HS-5 (cell line): ENCODE results near the gene CPZ.

Experiments used
- DNase-seq: peaks from one replicate; pipeline ENCODE4 v3.0.0-alpha.2; 2012; ENCODE audit warnings: low read depth

CPZ gene

GRCh38 chr4:8595237-8596087 is 2.9 kb downstream of the CPZ start:
- no peak for DNase-seq

- no peak for DNase-seq
Measured at GRCh38 chr4:8596891-8597290, 4.3 kb downstream of the CPZ start.

GRCh38 chr4:8597319-8597718 is 4.8 kb downstream of the CPZ start:
- DNase-seq, result no peak

GRCh38 chr4:8597791-8598190 is 5.2 kb downstream of the CPZ start:
- no peak for DNase-seq

DNA sequence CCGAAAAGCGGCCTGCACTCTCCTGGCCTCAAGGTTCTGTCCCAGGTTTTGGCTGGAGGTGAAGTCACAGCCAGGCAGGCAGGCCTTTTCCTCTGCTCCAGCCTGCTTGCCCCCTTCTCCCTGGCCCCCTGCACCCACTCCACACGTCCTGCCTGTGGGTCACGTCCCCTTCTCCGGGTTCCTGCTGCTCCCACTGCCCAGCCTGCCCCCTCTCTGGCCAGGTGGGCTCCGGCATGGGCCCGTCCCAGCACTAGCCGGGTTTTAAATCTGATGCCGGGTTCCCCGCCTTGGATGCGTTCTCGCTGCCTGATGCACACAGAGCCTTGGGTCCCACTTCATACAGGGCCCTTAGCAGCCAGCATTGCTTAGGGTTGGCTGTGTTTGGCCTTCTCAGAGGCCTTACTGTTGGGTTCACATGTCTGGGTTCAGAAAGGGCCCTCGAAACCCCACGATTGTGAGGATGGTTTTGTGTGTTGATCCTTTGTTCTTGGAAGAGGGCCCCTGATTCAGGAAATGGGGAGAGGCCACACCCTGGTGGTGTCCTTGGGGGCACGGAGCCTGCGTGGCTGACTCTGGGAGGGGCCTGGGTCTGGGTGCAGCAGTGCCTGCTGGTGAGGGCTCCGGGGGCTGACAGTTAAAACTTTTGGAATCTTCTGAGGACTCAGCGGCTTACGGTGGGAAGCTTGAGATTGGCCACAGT is 6.0 kb downstream of the CPZ start:
- no peak for DNase-seq

DNA sequence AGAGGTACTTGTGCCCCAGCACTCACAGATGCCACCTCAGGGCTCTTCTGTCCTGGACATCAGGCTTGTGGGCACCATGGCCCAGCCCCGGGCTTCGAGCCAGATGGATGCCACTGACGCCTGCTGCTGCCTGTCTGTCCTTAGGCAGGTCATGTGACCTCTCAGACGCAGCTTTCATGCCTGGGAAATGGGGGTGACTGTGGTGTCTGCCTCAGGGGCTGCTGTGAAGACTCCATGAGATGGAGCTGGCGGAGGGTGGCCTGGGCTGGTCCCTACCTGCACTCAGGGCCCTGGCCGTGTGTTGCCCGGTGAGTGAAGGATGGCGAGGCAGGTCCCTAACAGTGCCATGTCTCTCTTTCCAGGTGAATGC is 6.5 kb downstream of the CPZ start:
- DNase-seq, result no peak

DNA sequence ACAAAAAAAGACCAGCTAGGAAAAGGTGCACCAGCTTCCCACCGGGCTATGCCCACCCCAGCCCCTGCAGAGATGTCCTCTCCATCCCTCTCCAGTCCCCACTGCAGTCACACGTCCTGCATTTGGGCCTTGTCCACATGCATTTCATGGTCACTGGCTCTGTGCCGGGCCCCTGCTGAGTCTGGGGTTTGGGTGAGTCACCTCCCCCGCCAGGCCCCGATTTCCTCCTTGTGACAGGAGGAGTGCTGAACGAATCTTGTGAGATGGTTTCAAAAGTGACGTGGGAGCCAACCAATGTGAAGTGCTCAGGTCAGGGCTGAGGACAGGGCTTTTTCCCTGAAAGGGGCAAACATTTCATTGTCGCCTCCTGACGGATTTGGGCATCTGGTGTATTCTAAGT is 7.1 kb downstream of the CPZ start:
- peak; percentile 50 for DNase-seq

DNA sequence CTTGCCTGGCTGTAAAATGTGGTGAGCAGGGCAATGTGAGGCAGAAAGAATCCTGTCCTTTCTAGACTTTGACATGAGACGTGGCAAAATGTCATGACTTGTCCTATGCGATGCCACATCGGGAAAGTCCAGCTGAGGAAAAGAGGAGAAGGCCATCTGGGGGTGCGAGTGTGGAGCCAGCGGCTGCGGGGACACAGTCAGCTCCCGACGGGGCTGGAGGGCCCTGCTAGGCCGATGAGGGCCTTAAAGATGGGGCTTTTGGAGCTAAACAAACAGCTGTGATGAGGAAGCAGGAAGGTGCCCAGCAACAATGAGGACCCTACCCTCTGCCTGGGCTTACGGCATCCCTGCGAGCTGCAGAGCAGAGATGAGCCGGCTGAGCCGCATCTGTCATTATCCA is 7.7 kb downstream of the CPZ start:
- DNase-seq, result no peak

GRCh38 chr4:8600686-8601085 is 8.1 kb downstream of the CPZ start:
- DNase-seq, result no peak

- no peak for DNase-seq
Measured at GRCh38 chr4:8601086-8601485, 8.5 kb downstream of the CPZ start.

DNA sequence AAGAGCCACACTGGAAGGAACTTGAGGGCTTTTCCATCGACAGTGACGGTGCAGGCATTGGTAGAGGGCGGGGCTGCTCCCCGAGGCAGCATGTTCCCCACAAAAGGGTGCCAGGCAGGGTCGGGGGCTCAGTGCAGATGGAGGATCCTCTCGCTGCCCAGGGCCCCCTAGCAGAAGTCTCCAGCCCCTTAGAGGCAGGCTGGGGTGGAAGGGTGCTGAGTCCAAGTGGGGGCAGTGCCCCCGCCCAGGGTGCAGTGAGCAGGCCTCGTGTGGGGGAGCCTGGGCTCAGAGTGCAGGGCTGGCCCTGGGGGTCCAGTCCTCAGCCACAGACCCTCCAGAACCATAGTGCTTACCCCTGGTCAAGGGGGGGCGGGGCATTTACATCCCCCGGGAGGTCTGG is 9.0 kb downstream of the CPZ start:
- DNase-seq, result no peak

DNA sequence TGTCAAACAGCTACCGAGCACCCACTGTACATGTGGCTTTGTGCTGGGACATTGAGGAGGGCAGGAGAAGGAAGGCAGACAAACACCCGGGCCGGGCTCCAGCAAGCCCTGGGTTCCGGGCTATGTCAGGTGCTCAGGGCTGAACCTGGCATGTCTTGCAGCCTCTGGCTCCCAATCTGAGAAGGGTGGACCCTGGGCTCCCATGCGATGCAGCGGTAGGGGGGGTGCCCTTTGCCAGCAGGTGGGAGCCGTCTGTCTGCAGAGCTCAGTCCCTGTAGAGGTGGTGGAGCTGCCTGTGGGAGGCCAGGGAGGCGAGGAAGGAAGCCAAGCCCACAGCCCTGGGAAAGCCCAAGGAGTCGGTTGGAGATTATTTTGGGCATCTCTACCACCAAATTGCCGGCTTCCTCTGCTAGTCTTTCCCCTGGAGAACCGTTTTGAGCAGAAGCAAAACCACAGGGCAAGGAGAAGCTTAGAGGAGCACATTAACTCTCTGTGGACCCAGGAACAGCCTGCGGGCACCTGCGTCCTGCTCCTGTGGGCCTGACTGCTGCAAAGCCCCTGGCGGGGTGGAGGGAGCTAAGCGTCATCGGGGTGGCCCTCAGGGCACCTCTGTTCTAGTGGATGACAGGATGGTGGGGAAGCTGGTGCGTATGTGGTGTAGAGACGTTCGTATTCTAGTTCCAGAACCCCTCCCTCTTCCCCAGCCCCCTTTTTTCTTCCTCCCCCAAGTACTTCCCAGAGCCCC is 10.3 kb downstream of the CPZ start:
- DNase-seq, result no peak

DNA sequence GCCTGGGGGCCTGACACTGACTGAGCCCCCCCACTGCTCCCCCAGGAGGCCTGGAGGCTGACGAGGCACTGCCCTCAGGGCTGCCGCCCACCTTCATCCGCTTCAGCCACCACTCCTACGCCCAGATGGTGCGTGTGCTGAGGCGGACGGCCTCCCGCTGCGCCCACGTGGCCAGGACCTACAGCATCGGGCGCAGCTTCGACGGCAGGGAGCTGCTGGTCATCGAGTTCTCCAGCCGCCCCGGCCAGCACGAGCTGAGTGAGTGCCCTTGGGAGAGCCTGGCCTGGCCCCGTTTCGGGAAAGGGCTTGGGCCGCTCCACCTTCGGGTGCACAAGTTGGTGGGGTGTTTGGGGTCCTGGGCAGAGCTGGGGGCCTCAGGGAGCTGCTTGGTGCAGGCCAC is 11.4 kb downstream of the CPZ start:
- no peak for DNase-seq

GRCh38 chr4:8605289-8605688 is 12.7 kb downstream of the CPZ start:
- no peak for DNase-seq

DNA sequence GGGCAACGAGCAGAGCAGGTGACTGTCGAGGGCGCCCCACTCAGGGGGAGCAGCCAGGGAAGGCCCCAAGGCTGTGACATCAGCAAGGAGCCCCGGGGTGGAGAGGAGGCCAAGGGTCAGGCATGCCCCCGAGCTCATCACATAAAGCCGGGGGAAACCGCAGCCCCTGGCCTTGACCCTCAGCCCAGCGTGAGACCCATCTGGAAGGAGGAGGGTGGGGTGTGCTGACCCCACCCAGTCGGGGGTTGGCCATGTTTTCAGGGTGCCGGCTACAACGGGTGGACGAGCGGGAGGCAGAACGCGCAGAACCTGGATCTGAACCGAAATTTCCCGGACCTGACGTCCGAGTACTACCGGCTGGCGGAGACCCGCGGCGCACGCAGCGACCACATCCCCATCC is 13.9 kb downstream of the CPZ start:
- no peak for DNase-seq

DNA sequence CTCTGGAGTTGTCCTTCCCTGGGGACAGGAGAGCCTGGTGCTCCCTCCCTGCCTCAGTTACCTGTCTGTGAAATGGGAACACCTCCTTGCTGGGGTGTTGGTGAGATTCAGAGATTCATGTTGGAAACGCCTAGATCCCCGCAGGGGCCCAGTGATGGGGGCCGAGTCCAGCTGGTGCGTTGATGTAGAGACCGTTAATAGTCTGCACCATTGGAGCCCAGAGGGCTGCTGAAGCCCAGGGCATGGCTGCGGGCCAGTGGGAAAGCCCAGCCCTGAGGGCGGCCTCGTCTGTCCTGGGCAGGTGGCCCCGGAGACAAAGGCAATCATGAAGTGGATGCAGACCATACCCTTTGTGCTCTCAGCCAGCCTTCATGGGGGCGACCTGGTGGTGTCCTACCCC is 14.4 kb downstream of the CPZ start:
- DNase-seq, result no peak

DNA sequence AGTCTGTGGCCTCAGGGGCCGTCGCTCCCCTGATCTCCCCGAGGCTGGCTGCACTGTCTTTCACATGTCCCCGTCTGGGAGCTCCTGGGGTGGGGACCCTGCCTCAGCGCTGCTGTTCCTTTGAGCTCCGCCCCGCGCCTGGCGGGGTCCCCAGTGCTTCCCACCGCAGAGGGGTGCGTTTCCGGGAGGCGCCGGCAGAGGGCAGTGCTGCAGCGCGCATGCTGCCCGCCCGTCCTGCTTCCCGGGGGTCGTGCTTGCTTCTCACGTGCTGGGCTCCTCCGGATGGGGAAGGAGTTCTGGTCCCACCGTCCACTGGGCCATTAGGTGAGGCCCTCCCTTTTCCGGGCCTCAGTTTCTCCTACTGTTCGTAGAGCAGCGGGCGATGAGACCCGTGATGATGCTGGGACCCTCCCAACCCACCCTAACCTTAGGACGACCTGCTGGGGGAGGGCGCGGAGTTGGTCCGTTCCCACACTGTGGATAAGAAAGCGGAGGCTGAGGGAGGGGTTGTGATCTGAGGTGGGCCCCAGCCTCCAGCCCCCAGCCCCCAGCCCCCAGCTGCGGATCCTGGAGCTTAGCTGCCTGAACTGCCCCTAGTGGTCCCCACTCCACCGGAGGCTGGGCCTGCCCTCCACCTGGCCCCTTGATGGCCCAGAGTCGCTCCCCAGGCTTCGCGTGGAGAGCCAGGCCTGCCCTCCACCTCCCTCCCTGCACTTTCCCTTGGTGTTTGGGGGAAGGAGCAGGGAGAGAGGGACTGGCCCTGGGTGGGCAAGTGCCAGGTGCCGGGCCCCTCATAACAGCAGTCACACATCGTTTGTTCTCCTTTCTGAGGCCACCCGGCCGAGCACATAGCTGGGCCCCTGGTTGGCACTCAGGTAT is 15.3 kb downstream of the CPZ start:
- DNase-seq, result no peak

DNA sequence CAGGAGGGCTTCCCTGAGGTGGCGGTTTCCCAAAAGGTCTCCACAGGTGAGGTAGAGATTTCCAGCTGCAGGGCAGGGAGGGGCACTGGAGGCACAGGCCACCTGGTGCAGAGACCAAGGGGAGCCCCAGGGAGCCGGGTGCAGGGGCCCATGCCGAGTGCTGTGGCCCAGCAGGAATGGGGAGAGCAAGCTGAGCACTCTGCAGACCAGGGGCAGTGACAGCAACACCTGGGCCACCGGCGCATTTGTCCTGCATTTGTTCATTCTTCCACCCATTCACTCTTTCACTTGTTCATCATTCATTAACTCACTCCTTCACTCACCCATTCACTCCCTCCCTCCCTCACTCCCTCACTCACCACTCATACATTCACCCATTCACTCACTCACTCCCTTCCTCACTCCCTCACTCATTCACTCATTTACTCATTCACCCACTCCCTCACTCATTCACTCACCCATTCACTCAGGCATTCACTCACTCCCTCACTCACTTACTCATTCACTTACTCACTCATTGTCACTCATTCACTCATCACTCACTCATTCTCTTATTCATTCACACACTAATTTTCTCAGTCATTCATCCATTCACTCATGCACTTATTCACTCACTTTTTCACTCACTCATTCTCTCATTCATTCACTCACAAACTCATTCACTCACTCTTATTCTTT is 16.3 kb downstream of the CPZ start:
- no peak for DNase-seq

GRCh38 chr4:8609406-8609805 is 16.8 kb downstream of the CPZ start:
- DNase-seq, result no peak

GRCh38 chr4:8609824-8610350 is 17.3 kb downstream of the CPZ start:
- no peak for DNase-seq
